Measurements from ENCODE around the gene ETV6. TPM values are rescaled to one million over a fixed set of nuclear protein-coding genes. Genes with fewer than 3 reads are reported as not detected.

Gene ETV6
- total and polyA plus RNA-seq, 9 of the 15 experiments (the other 6 are each of a cell fraction or from before 2014, with no cell fraction given), result 0.81 to 12.7 (median 4.1) TPM

DNA sequence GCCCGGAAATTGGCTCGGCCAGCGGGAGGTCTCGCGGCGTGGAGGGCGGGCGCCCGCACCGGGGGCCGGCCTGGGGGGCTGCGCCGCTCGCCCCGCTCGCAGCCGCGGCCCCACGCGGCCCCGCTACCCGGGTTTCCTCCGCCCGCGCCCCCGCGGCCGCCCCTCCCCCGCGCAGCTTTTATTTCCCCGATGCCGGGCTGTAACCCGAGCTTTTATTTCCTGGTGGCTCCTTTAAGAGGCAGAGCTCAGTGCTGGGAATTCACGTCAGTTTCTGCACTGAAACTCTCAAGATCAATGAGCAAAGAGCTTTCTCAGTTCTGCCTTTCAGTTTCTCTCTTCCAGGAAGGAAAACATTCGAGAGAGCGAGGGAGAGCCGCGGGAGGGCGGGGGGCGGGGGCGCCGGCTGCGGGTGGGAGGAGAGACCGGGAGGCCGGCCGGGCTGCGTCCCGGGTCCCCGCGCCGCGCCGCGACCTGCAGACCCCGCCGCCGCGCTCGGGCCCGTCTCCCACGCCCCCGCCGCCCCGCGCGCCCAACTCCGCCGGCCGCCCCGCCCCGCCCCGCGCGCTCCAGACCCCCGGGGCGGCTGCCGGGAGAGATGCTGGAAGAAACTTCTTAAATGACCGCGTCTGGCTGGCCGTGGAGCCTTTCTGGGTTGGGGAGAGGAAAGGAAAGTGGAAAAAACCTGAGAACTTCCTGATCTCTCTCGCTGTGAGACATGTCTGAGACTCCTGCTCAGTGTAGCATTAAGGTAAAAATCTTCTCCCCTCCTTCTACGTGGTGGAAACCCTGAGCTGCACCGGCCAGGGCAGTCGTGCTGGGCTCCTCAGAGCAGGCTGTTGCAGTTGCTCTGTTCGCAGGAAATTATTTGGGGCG, at the start of gene ETV6 (continued):
- no peak for TF ChIP-seq ZBTB40 (IDR thresholded peaks at IDR 0.05)
- no peak for TF ChIP-seq ZBTB40 (CRISPR knock-in tag; IDR thresholded peaks at IDR 0.05)
- peak; percentile 24 to 83; a peak in 3 of 4 replicates for TF ChIP-seq ETV6 (IDR thresholded peaks at IDR 0.05; ENCODE audit: borderline replicate concordance in 1 of 2, low read depth in 2 of 2, low read length in 1 of 2)
- no peak for TF ChIP-seq ETV6 (CRISPR knock-in tag; IDR thresholded peaks at IDR 0.05; ENCODE audit: borderline replicate concordance)
- TF ChIP-seq CBX3 (IDR thresholded peaks at IDR 0.05; ENCODE audit: borderline replicate concordance in 1 of 2, low read length in 2 of 2), result no peak
- TF ChIP-seq POLR2G (IDR thresholded peaks at IDR 0.05; ENCODE audit: low read depth, low read length), result peak; percentile 55; the same call in 1 of the 2 replicates
- TF ChIP-seq ZBTB7A (IDR thresholded peaks at IDR 0.05; ENCODE audit: borderline replicate concordance, control insufficient read depth, low read depth, low read length), result peak; percentile 25; the same call in 1 of the 2 replicates
- TF ChIP-seq ZNF586 (CRISPR knock-in tag; conservative IDR thresholded peaks at IDR 0.05), result no peak
- TF ChIP-seq CCNT2 (IDR thresholded peaks at IDR 0.05; ENCODE audit: borderline replicate concordance, extremely low read depth, insufficient read length, low read depth, low read length), result peak; percentile 25
- 0 out of 2 replicates have a peak, but pooled peaks have one; percentile 6 for TF ChIP-seq POLR2H (tag; IDR thresholded peaks at IDR 0.05; ENCODE audit: low read depth)
- TF ChIP-seq TBP (optimal IDR thresholded peaks at IDR 0.05; ENCODE audit: low read depth, low read length), result peak; percentile 60
- peak; percentile 28; the same call in 1 of the 2 replicates for TF ChIP-seq PHF8 (IDR thresholded peaks at IDR 0.05; ENCODE audit: borderline replicate concordance, low read length)
- 0 out of 2 replicates have a peak, but pooled peaks have one; percentile 6 for TF ChIP-seq CREM (IDR thresholded peaks at IDR 0.05; ENCODE audit: low read depth)
- TF ChIP-seq KDM5B (IDR thresholded peaks at IDR 0.05; ENCODE audit: insufficient replicate concordance, low read depth, low read length), result peak; percentile 38
